Keratinocyte (primary cell): Measurements from ENCODE around the gene NAPA. TPM values are rescaled to one million over a fixed set of nuclear protein-coding genes. Genes with fewer than 3 reads are reported as not detected.

Experiments
- DNase-seq: peaks from one replicate; pipeline ENCODE4 v3.0.0-alpha.2; 2011; ENCODE audit warnings: low read depth, missing footprints, low spot score
- FAIRE-seq: peaks from 2 replicates; lab custom pipeline; 2011; peaks lifted over from hg19 to GRCh38; lab: Jason Lieb, UNC
- H2AFZ ChIP-seq: 2 replicates; pipeline ENCODE4 v1.6.0; 2012; ENCODE audit warnings: low read length, control low read depth, inconsistent platforms; ENCODE audit not compliant: control insufficient read depth
- H3K27ac ChIP-seq: 2 replicates; pipeline ENCODE4 v1.5.1; 2011; ENCODE audit warnings: low read length; ENCODE audit not compliant: control insufficient read depth, insufficient read depth
- H3K27me3 ChIP-seq: 3 replicates; pipeline ENCODE4 v1.6.0; 2011; ENCODE audit warnings: low read length; ENCODE audit not compliant: control insufficient read depth, insufficient read depth; ENCODE audit errors: extremely low read depth
- H3K36me3 ChIP-seq, 2 experiments: 2 replicates in 1 of 2; 3 replicates in 1 of 2; pipeline ENCODE4 v1.5.1; 2011; ENCODE audit warnings: low read length in 2 of 2, mild to moderate bottlenecking in 1 of 2; ENCODE audit not compliant: control insufficient read depth in 2 of 2, insufficient read depth in 2 of 2; ENCODE audit errors: extremely low read depth in 1 of 2
- H3K4me1 ChIP-seq: 3 replicates; pipeline ENCODE4 v1.5.1; 2011; ENCODE audit warnings: low read length; ENCODE audit not compliant: control insufficient read depth, insufficient read depth; ENCODE audit errors: extremely low read depth
- H3K4me2 ChIP-seq: 3 replicates; pipeline ENCODE4 v1.6.0; 2011; ENCODE audit warnings: low read depth, low read length; ENCODE audit not compliant: control insufficient read depth, insufficient read depth; ENCODE audit errors: extremely low read depth
- H3K4me3 ChIP-seq, 3 experiments: fragments of 200-600 bp in 1 of 3; sonication (generic) in 1 of 3; 2 replicates in 2 of 3; 3 replicates in 1 of 3; pipeline ENCODE4 v1.5.1; 2011 to 2016; ENCODE audit warnings: low read length in 3 of 3, mild to moderate bottlenecking in 3 of 3, control low read depth in 2 of 3, inconsistent platforms in 1 of 3, low read depth in 1 of 3, mixed read lengths in 1 of 3, mixed run types in 1 of 3, moderate library complexity in 1 of 3; ENCODE audit not compliant: control insufficient read depth in 2 of 3, insufficient read depth in 2 of 3; ENCODE audit errors: extremely low read depth in 1 of 3
- H3K79me2 ChIP-seq: 2 replicates; pipeline ENCODE4 v1.6.0; 2012; ENCODE audit warnings: low read length; ENCODE audit not compliant: control insufficient read depth, insufficient read depth
- H3K9ac ChIP-seq: 3 replicates; pipeline ENCODE4 v1.6.0; 2011; ENCODE audit warnings: low read length; ENCODE audit not compliant: control insufficient read depth, insufficient read depth; ENCODE audit errors: extremely low read depth
- H3K9me1 ChIP-seq: 3 replicates; pipeline ENCODE4 v1.6.0; 2011; ENCODE audit warnings: low read length; ENCODE audit not compliant: control insufficient read depth, insufficient read depth; ENCODE audit errors: extremely low read depth
- H3K9me3 ChIP-seq: 2 replicates; pipeline ENCODE4 v1.5.1; 2012; ENCODE audit warnings: low read depth, low read length; ENCODE audit not compliant: control insufficient read depth
- H4K20me1 ChIP-seq: 3 replicates; pipeline ENCODE4 v1.6.0; 2011; ENCODE audit warnings: low read length; ENCODE audit not compliant: control insufficient read depth, insufficient read depth; ENCODE audit errors: extremely low read depth
- CTCF ChIP-seq, 3 experiments: IDR thresholded peaks in 1 of 3; conservative IDR thresholded peaks in 1 of 3; optimal IDR thresholded peaks in 1 of 3; 2 replicates in 2 of 3; 3 replicates in 1 of 3; pipeline versions ENCODE3 to v1.5.1; 2011; ENCODE audit warnings: low read length in 3 of 3, mild to moderate bottlenecking in 3 of 3, moderate library complexity in 2 of 3, control low read depth in 1 of 3, inconsistent platforms in 1 of 3; ENCODE audit not compliant: insufficient read depth in 2 of 3; ENCODE audit errors: extremely low read depth in 1 of 3
- EZH2 ChIP-seq: IDR thresholded peaks from one replicate; pipeline ENCODE4 v1.6.1; 2012; ENCODE audit warnings: inconsistent platforms, mild to moderate bottlenecking, low read length, moderate library complexity
- dilution Hi-C: fragments of 300-500 bp; cut with MboI; formaldehyde crosslinking; loops from one replicate; pipeline ENCODE4 v1.7.0; 2020; ENCODE audit warnings: low sequenced_read_pairs; ENCODE audit not compliant: extremely low pct_ligation_motif_present
- polyA plus RNA-seq, 5 experiments: library from polyadenylated mRNA; depleted of rRNA in 3 of 5; stranded (reverse) in 3 of 5; stranded (forward) in 1 of 5; unstranded in 1 of 5; fragments of >200 nt; gene quantifications; 1 replicate in 1 of 5; 2 replicates in 3 of 5; 3 replicates in 1 of 5; pipeline versions ENCODE4 v1.2.1 to v1.2.3, GENCODE V29; 2011 to 2012; ENCODE audit warnings: missing spikeins in 2 of 5, low read depth in 1 of 5, low replicate concordance in 1 of 5

The NAPA gene
- polyA plus RNA-seq, 1 donor (not counting 4 experiments of a cell fraction or from before 2014, with no cell fraction given), result 89.0 TPM

- Histone ChIP-seq H3K79me2 (no peaks in the 10 kb centered on the region), H2AFZ (no peak overlapping the region), H3K27me3 (peaks cover 8% of the 10 kb centered on the region), H3K9ac (no peak overlapping the region), H3K4me2 (no peak overlapping the region), H3K4me1 (no peaks in the 10 kb centered on the region), H3K4me3 (no peak overlapping the region), H3K9me3 (no peaks in the 10 kb centered on the region), H3K27ac (no peak overlapping the region), H3K36me3 (no peaks in the 10 kb centered on the region), H4K20me1 (no peaks in the 10 kb centered on the region), H3K9me1 (no peaks in the 10 kb centered on the region)
- dilution Hi-C loops, result no loop called here
- no peak for DNase-seq
- TF ChIP-seq EZH2 (no peak), CTCF (optimal IDR thresholded peaks at IDR 0.05 in 1 of 3, IDR thresholded peaks at IDR 0.05 in 1 of 3, conservative IDR thresholded peaks at IDR 0.05 in 1 of 3; ENCODE audit: extremely low read depth in 1 of 3, insufficient read depth in 2 of 3, low read length in 3 of 3) (no peak)
- no peak for FAIRE-seq
Observed at GRCh38 chr19:47529018-47529742, 14.3 kb upstream of the NAPA start.

GRCh38 chr19:47526798-47527197, 11.9 kb upstream of the NAPA start:
- dilution Hi-C loops, result no loop called here
- Histone ChIP-seq H3K9me1 (no peaks in the 10 kb centered on the region), H3K9me3 (no peaks in the 10 kb centered on the region), H3K4me3 (no peak overlapping the region), H3K4me2 (no peak overlapping the region), H3K27ac (no peak overlapping the region), H4K20me1 (no peaks in the 10 kb centered on the region), H2AFZ (no peak overlapping the region), H3K9ac (no peak overlapping the region), H3K36me3 (no peaks in the 10 kb centered on the region), H3K27me3 (peaks cover 10% of the 10 kb centered on the region), H3K4me1 (no peaks in the 10 kb centered on the region), H3K79me2 (no peaks in the 10 kb centered on the region)
- peak; percentile 9 for FAIRE-seq
- TF ChIP-seq EZH2 (no peak), CTCF (optimal IDR thresholded peaks at IDR 0.05 in 1 of 3, IDR thresholded peaks at IDR 0.05 in 1 of 3, conservative IDR thresholded peaks at IDR 0.05 in 1 of 3; ENCODE audit: extremely low read depth in 1 of 3, insufficient read depth in 2 of 3, low read length in 3 of 3) (no peak)
- DNase-seq, result no peak
